GM11168 (cell line): ENCODE data around the gene GLP2R.

Source experiments
- in situ Hi-C: fragments of 300-500 bp; cut with MboI; formaldehyde crosslinking; loops from one replicate; pipeline ENCODE4 v1.12.0; 2022; ENCODE audit warnings: low sequenced_read_pairs; ENCODE audit not compliant: unreplicated experiment

GLP2R gene

GRCh38 chr17:9894231-9894630 lies 68.5 kb downstream of the GLP2R start:
- in situ Hi-C loops = no loop called here

- in situ Hi-C loops = no loop called here
Measured at GRCh38 chr17:9895923-9896322, 70.2 kb downstream of the GLP2R start.

GRCh38 chr17:9897372-9897968 lies 71.7 kb downstream of the GLP2R start:
- in situ Hi-C loops = no loop called here

- in situ Hi-C loops = no loop called here
Measured at GRCh38 chr17:9898812-9899211, 73.1 kb downstream of the GLP2R start.

GRCh38 chr17:9899280-9900043 lies 73.7 kb downstream of the GLP2R start:
- in situ Hi-C loops = loop anchor here (25.0 kb wide), 1 partner anchor 713 kb away; no protein-coding TSS in a partner anchor

- in situ Hi-C loops = loop anchor here (25.0 kb wide), 1 partner anchor 712 kb away; no protein-coding TSS in a partner anchor
Measured at GRCh38 chr17:9900044-9900594, 74.4 kb downstream of the GLP2R start.

- in situ Hi-C loops = loop anchor here (25.0 kb wide), 1 partner anchor 712 kb away; no protein-coding TSS in a partner anchor
Measured at GRCh38 chr17:9900784-9901183, 75.1 kb downstream of the GLP2R start.

GRCh38 chr17:9902120-9902519 lies 76.4 kb downstream of the GLP2R start:
- in situ Hi-C loops = loop anchor here (25.0 kb wide), 1 partner anchor 710 kb away; no protein-coding TSS in a partner anchor

GRCh38 chr17:9904277-9905077 lies 78.8 kb downstream of the GLP2R start:
- in situ Hi-C loops = loop anchor here (25.0 kb wide), 1 partner anchor 708 kb away; no protein-coding TSS in a partner anchor

GRCh38 chr17:9905078-9905415 lies 79.3 kb downstream of the GLP2R start, which contains the start of gene RCVRN:
Gene RCVRN, minus strand, starts transcription at chr17:9905271. Its CDS starts 91 bp downstream, at chr17:9905180.
- in situ Hi-C loops = loop anchor here (25.0 kb wide), 1 partner anchor 707 kb away; no protein-coding TSS in a partner anchor

- in situ Hi-C loops = loop anchor here (25.0 kb wide), 1 partner anchor 706 kb away; no protein-coding TSS in a partner anchor
Measured at GRCh38 chr17:9905902-9906301, 80.2 kb downstream of the GLP2R start.

GRCh38 chr17:9906616-9907015 lies 80.9 kb downstream of the GLP2R start:
- in situ Hi-C loops = loop anchor here (25.0 kb wide), 1 partner anchor 706 kb away; no protein-coding TSS in a partner anchor

GRCh38 chr17:9907131-9907530 lies 81.4 kb downstream of the GLP2R start:
- in situ Hi-C loops = loop anchor here (25.0 kb wide), 1 partner anchor 705 kb away; no protein-coding TSS in a partner anchor

- in situ Hi-C loops = loop anchor here (25.0 kb wide), 1 partner anchor 704 kb away; no protein-coding TSS in a partner anchor
Measured at GRCh38 chr17:9907883-9908648, 82.3 kb downstream of the GLP2R start.

- in situ Hi-C loops = loop anchor here (25.0 kb wide), 1 partner anchor 704 kb away; no protein-coding TSS in a partner anchor
Measured at GRCh38 chr17:9908649-9909042, 82.9 kb downstream of the GLP2R start.

GRCh38 chr17:9911089-9911488 lies 85.4 kb downstream of the GLP2R start:
- in situ Hi-C loops = loop anchor here (25.0 kb wide), 1 partner anchor 701 kb away; no protein-coding TSS in a partner anchor

GRCh38 chr17:9912121-9913099 lies 86.7 kb downstream of the GLP2R start:
- in situ Hi-C loops = loop anchor here (25.0 kb wide), 1 partner anchor 700 kb away; no protein-coding TSS in a partner anchor

- in situ Hi-C loops = loop anchor here (25.0 kb wide), 1 partner anchor 699 kb away; no protein-coding TSS in a partner anchor
Measured at GRCh38 chr17:9913476-9913875, 87.8 kb downstream of the GLP2R start.
